ENCODE results near the gene SIRPB2. TPM values are rescaled to one million over a fixed set of nuclear protein-coding genes. Genes with fewer than 3 reads are reported as not detected.

SIRPB2 gene
- total RNA-seq, 2 donors from 2014 or later = 0.74 to 3.0 TPM

- no peaks in the 10 kb centered on the region for H3K36me3 ChIP-seq
- H3K9ac ChIP-seq (ENCODE audit: low read depth in 2 of 2, low read length in 2 of 2) = no peak overlapping the region
- H3K27me3 ChIP-seq = no peaks in the 10 kb centered on the region
- no peak for DNase-seq
- intact Hi-C loops (cut with DNase I) = no loop called here
- no peak for TF ChIP-seq CTCF (IDR thresholded peaks at IDR 0.05)
- no peak overlapping the region for H3K4me3 ChIP-seq
- no peaks in the 10 kb centered on the region for H3K9me3 ChIP-seq
- no peaks in the 10 kb centered on the region for H3K4me1 ChIP-seq
- no peak overlapping the region for H3K27ac ChIP-seq
These were observed 35.7 kb upstream of the SIRPB2 start for GRCh38 chr20:1526896-1527295.

- no peak for DNase-seq
- no peak overlapping the region for H3K27ac ChIP-seq
These were observed 35.1 kb upstream of the SIRPB2 start for GRCh38 chr20:1526310-1526709.

GRCh38 chr20:1524004-1524403 is 32.8 kb upstream of the SIRPB2 start:
- no peaks in the 10 kb centered on the region for H3K27me3 ChIP-seq
- no peaks in the 10 kb centered on the region for H3K4me1 ChIP-seq
- H3K27ac ChIP-seq = no peak overlapping the region
- DNase-seq = no peak
- H3K36me3 ChIP-seq = no peaks in the 10 kb centered on the region
- no peaks in the 10 kb centered on the region for H3K9me3 ChIP-seq
- TF ChIP-seq CTCF (IDR thresholded peaks at IDR 0.05) = no peak
- H3K4me3 ChIP-seq = no peak overlapping the region
- intact Hi-C loops (cut with DNase I) = no loop called here
- no peak overlapping the region for H3K9ac ChIP-seq (ENCODE audit: low read depth in 2 of 2, low read length in 2 of 2)

More at GRCh38 chr20:1526310-1526709, 35.1 kb upstream of the SIRPB2 start:
- Histone ChIP-seq H3K9ac (ENCODE audit: low read depth in 2 of 2, low read length in 2 of 2) (no peak overlapping the region), H3K27me3 (no peaks in the 10 kb centered on the region), H3K36me3 (no peaks in the 10 kb centered on the region), H3K4me1 (no peaks in the 10 kb centered on the region), H3K4me3 (no peak overlapping the region), H3K9me3 (no peaks in the 10 kb centered on the region)
- TF ChIP-seq CTCF (IDR thresholded peaks at IDR 0.05) = no peak
- intact Hi-C loops (cut with DNase I) = no loop called here

GRCh38 chr20:1517010-1517409 is 25.8 kb upstream of the SIRPB2 start:
- no peak overlapping the region for H3K4me3 ChIP-seq
- no peak for DNase-seq
- intact Hi-C loops (cut with DNase I) = no loop called here

GRCh38 chr20:1513801-1514200 is 22.6 kb upstream of the SIRPB2 start:
- intact Hi-C loops (cut with DNase I) = no loop called here
- Histone ChIP-seq H3K9ac (ENCODE audit: low read depth in 2 of 2, low read length in 2 of 2) (no peak overlapping the region), H3K36me3 (no peaks in the 10 kb centered on the region), H3K4me1 (no peaks in the 10 kb centered on the region), H3K27me3 (no peaks in the 10 kb centered on the region), H3K27ac (no peak overlapping the region), H3K4me3 (no peak overlapping the region), H3K9me3 (no peaks in the 10 kb centered on the region)
- no peak for DNase-seq
- TF ChIP-seq CTCF (IDR thresholded peaks at IDR 0.05) = no peak

More at GRCh38 chr20:1517010-1517409, 25.8 kb upstream of the SIRPB2 start:
- H3K4me1 ChIP-seq = no peaks in the 10 kb centered on the region
- no peak overlapping the region for H3K9ac ChIP-seq (ENCODE audit: low read depth in 2 of 2, low read length in 2 of 2)
- no peaks in the 10 kb centered on the region for H3K36me3 ChIP-seq
- H3K27me3 ChIP-seq = no peaks in the 10 kb centered on the region
- H3K9me3 ChIP-seq = no peaks in the 10 kb centered on the region
- H3K27ac ChIP-seq = no peak overlapping the region
- no peak for TF ChIP-seq CTCF (IDR thresholded peaks at IDR 0.05)

- no peak overlapping the region for H3K27ac ChIP-seq
- intact Hi-C loops (cut with DNase I) = no loop called here
- TF ChIP-seq CTCF (IDR thresholded peaks at IDR 0.05) = no peak
- H3K9me3 ChIP-seq = no peaks in the 10 kb centered on the region
- no peak overlapping the region for H3K9ac ChIP-seq (ENCODE audit: low read depth in 2 of 2, low read length in 2 of 2)
- no peaks in the 10 kb centered on the region for H3K4me1 ChIP-seq
- no peak overlapping the region for H3K4me3 ChIP-seq
- no peaks in the 10 kb centered on the region for H3K27me3 ChIP-seq
- H3K36me3 ChIP-seq = no peaks in the 10 kb centered on the region
- DNase-seq = no peak
These were observed 18.0 kb upstream of the SIRPB2 start for GRCh38 chr20:1509237-1509636.

All from colonic mucosa (tissue), 4 donors.